T-helper 1 cell treated with Interleukin-12 subunit alpha and Interleukin-12 subunit beta and Interleukin-4 antibody, amounts not matched to agents 30 μg/mL and 1 μg/mL, for 36 hours (primary cell): Measurements from ENCODE around the gene ADAM15.

ENCODE experiments used
- H3K27ac Mint-ChIP-seq: one replicate; pipeline ENCODE4 v1.8.0; 2021; ENCODE audit warnings: mild to moderate bottlenecking, mixed read lengths
- H3K27me3 Mint-ChIP-seq: one replicate; pipeline ENCODE4 v1.8.0; 2021; ENCODE audit warnings: low read depth, mixed read lengths
- H3K36me3 Mint-ChIP-seq: one replicate; pipeline ENCODE4 v1.8.0; 2021; ENCODE audit warnings: low read depth, mixed read lengths
- H3K4me1 Mint-ChIP-seq: one replicate; pipeline ENCODE4 v1.8.0; 2021; ENCODE audit warnings: low read depth, mixed read lengths
- H3K4me3 Mint-ChIP-seq: one replicate; pipeline ENCODE4 v1.8.0; 2021; ENCODE audit warnings: mild to moderate bottlenecking, moderate library complexity, mixed read lengths
- H3K9me3 Mint-ChIP-seq: one replicate; pipeline ENCODE4 v1.8.0; 2021; ENCODE audit warnings: mixed read lengths

The ADAM15 gene

DNA sequence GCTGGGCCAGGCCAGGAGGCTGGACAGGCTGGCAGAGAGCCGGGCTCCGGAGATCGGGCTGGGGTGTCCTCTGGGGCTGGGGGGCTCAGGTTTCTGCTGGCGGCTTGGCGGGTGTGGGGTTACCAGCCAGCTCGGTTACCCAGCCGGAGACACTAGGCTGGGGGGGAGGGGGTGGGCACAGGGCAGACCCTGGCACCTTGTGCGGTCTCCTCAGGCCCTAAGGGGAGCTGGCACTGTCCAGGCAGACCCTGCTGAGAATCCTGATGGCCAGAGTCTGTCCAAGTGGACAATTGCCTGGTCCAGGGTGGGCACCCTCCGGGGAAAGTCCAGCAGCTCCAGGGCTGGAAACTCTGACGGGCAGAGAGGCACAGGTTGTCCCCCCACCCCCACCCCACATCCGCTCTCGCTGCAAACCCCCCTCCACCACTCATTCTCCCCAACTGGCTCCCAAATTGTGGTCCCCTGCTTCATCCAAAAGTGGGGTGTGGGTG, 41.9 kb upstream of the ADAM15 start:
- peaks cover 64% of the 10 kb centered on the region for H3K4me1 Mint-ChIP-seq
- H3K9me3 Mint-ChIP-seq = no peaks in the 10 kb centered on the region
- H3K27me3 Mint-ChIP-seq = no peaks in the 10 kb centered on the region
- H3K27ac Mint-ChIP-seq = peak overlapping the region; percentile 97
- peaks cover 29% of the 10 kb centered on the region for H3K36me3 Mint-ChIP-seq
- peak overlapping the region; percentile 98 for H3K4me3 Mint-ChIP-seq

DNA sequence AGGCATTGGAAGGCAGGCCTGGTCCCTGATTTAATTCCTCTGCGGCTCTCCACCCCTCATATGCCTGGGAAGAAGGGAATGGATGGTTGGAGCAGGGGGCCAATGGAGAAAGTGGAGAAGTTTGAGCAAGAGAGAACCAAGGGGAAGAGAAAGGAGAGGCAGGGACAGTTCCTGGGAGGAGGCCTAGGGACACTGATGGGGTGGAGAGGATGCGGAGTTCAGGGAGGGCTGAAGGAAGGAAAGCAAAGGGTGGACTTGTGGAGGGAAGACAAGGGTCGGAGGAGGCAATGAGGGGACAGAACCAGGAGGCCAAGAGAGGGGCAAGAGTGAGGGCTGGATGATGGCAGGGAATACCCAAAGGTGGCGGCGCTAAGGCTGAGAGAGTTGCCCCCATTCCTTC, 41.4 kb upstream of the ADAM15 start:
- no peaks in the 10 kb centered on the region for H3K9me3 Mint-ChIP-seq
- H3K27ac Mint-ChIP-seq = peak overlapping the region; percentile 97
- no peaks in the 10 kb centered on the region for H3K27me3 Mint-ChIP-seq
- peak overlapping the region; percentile 98 for H3K4me3 Mint-ChIP-seq
- H3K36me3 Mint-ChIP-seq = peaks cover 31% of the 10 kb centered on the region
- peaks cover 62% of the 10 kb centered on the region for H3K4me1 Mint-ChIP-seq

- peak overlapping the region; percentile 97 for H3K27ac Mint-ChIP-seq
- H3K36me3 Mint-ChIP-seq = peaks cover 31% of the 10 kb centered on the region
- H3K27me3 Mint-ChIP-seq = no peaks in the 10 kb centered on the region
- peak overlapping the region; percentile 98 for H3K4me3 Mint-ChIP-seq
- H3K4me1 Mint-ChIP-seq = peaks cover 59% of the 10 kb centered on the region
- no peaks in the 10 kb centered on the region for H3K9me3 Mint-ChIP-seq
Observed at GRCh38 chr1:155010211-155010918, 40.8 kb upstream of the ADAM15 start.

DNA sequence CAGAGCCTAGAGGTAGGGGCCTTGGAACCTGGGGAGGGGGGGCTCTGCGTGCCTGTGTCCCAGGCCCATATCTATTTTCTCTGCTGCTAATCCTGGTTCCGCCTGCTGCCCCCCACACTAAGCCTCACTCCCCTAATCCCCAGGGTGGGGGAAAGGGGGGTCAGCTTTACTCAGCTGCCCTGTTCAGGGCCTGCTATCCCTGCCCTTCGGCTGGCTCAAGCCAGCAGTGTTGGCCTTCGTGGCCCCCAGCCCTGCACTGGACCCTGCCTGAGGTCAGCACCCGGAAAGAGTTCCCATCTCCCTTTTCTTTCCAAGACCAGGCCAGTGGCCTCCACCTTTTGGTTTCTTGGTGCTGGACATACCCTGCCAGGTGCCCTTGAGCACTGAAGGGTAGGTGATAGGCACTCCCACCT, 40.1 kb upstream of the ADAM15 start:
- Mint-ChIP-seq H3K27ac (peak overlapping the region; percentile 80), H3K36me3 (peaks cover 37% of the 10 kb centered on the region)

GRCh38 chr1:155011437-155012025, 39.6 kb upstream of the ADAM15 start:
- Mint-ChIP-seq H3K36me3 (peaks cover 42% of the 10 kb centered on the region), H3K9me3 (no peaks in the 10 kb centered on the region), H3K27ac (peak overlapping the region; percentile 88), H3K27me3 (no peaks in the 10 kb centered on the region), H3K4me1 (peaks cover 59% of the 10 kb centered on the region), H3K4me3 (peak overlapping the region; percentile 98)

More for the DNA sequence above, 40.1 kb upstream of the ADAM15 start:
- Mint-ChIP-seq H3K4me1 (peaks cover 59% of the 10 kb centered on the region), H3K4me3 (peak overlapping the region; percentile 98), H3K27me3 (no peaks in the 10 kb centered on the region), H3K9me3 (no peaks in the 10 kb centered on the region)

DNA sequence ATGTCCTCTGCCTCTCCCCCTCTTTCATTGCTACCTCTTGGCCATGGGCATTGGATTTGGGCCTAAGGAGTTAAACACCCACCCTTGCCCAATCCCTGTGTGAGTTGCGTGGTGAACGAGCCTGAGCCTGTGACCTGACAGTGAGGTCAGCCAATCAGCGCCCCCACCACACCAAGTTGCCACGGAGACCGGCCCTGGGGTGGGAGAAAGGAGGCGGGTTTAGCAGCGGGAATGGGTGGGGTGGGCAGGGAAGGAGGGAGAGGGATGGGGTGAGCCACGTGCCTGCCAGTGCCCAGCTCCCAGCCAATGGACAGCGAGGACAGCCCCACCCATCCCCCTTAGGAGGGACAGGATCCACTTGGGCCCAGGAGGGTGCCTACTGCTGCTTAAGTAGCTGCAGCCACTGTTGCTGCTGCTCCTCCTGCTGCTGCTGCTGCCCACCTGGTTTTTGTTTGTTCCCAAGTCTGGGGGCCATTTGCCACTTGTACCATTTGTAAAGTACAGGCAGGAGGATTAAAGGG, 39.0 kb upstream of the ADAM15 start:
- peaks cover 60% of the 10 kb centered on the region for H3K4me1 Mint-ChIP-seq
- H3K27ac Mint-ChIP-seq = peak overlapping the region; percentile 88
- no peaks in the 10 kb centered on the region for H3K27me3 Mint-ChIP-seq
- H3K36me3 Mint-ChIP-seq = peaks cover 43% of the 10 kb centered on the region
- H3K4me3 Mint-ChIP-seq = peak overlapping the region; percentile 84
- no peaks in the 10 kb centered on the region for H3K9me3 Mint-ChIP-seq

- H3K4me1 Mint-ChIP-seq = peaks cover 64% of the 10 kb centered on the region
- no peaks in the 10 kb centered on the region for H3K9me3 Mint-ChIP-seq
- no peaks in the 10 kb centered on the region for H3K27me3 Mint-ChIP-seq
- peaks cover 43% of the 10 kb centered on the region for H3K36me3 Mint-ChIP-seq
- peak overlapping the region; percentile 88 for H3K27ac Mint-ChIP-seq
- H3K4me3 Mint-ChIP-seq = peak overlapping the region; percentile 84
Observed at GRCh38 chr1:155012776-155013602, 38.1 kb upstream of the ADAM15 start.

DNA sequence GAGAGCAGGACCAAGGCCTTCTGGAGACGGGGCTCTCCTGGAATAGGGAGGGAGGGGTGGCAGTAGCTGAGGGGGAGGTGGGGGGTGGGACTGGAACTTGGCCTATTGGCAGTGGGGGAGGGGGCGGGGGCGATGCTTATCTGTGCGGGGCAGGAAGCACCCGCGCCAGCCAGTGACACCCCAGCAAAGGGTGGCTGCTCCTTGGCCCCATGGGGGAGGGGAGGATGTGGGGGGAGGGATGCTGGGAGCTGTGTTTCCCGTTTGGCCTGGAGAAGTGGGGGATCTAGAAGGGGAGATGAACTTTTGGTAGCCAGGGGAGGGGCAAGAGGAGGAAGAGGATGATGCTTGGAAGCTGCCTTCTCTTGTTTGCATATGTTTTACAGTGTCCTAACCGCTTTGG, 37.5 kb upstream of the ADAM15 start:
- Mint-ChIP-seq H3K4me1 (peaks cover 61% of the 10 kb centered on the region), H3K27me3 (no peaks in the 10 kb centered on the region), H3K4me3 (peak overlapping the region; percentile 84), H3K36me3 (peaks cover 45% of the 10 kb centered on the region), H3K9me3 (no peaks in the 10 kb centered on the region), H3K27ac (peak overlapping the region; percentile 88)

- Mint-ChIP-seq H3K4me1 (peaks cover 64% of the 10 kb centered on the region), H3K9me3 (no peaks in the 10 kb centered on the region), H3K36me3 (peaks cover 45% of the 10 kb centered on the region), H3K27me3 (no peaks in the 10 kb centered on the region), H3K27ac (no peak overlapping the region), H3K4me3 (no peak overlapping the region)
Observed at GRCh38 chr1:155014709-155015508, 36.2 kb upstream of the ADAM15 start.

GRCh38 chr1:155015527-155016230, 35.4 kb upstream of the ADAM15 start:
- H3K4me3 Mint-ChIP-seq = peak overlapping the region; percentile 68
- peak overlapping the region; percentile 86 for H3K27ac Mint-ChIP-seq
- peaks cover 60% of the 10 kb centered on the region for H3K4me1 Mint-ChIP-seq
- H3K36me3 Mint-ChIP-seq = peaks cover 45% of the 10 kb centered on the region
- no peaks in the 10 kb centered on the region for H3K9me3 Mint-ChIP-seq
- no peaks in the 10 kb centered on the region for H3K27me3 Mint-ChIP-seq

GRCh38 chr1:155016231-155016831, 34.8 kb upstream of the ADAM15 start:
- Mint-ChIP-seq H3K27me3 (no peaks in the 10 kb centered on the region), H3K9me3 (no peaks in the 10 kb centered on the region), H3K36me3 (peaks cover 41% of the 10 kb centered on the region), H3K4me1 (peaks cover 56% of the 10 kb centered on the region), H3K4me3 (peak overlapping the region; percentile 68), H3K27ac (peak overlapping the region; percentile 86)

- H3K27me3 Mint-ChIP-seq = no peaks in the 10 kb centered on the region
Observed at GRCh38 chr1:155017041-155017945, 33.8 kb upstream of the ADAM15 start.

More at GRCh38 chr1:155017041-155017945, 33.8 kb upstream of the ADAM15 start:
- Mint-ChIP-seq H3K27ac (peak overlapping the region; percentile 52), H3K9me3 (no peaks in the 10 kb centered on the region), H3K36me3 (peaks cover 41% of the 10 kb centered on the region), H3K4me3 (peak overlapping the region; percentile 21), H3K4me1 (peaks cover 58% of the 10 kb centered on the region)
